Calu3 (cell line): ENCODE results near the gene OR52E6. TPM values are rescaled to one million over a fixed set of nuclear protein-coding genes. Genes with fewer than 3 reads are reported as not detected.

Experiments used
- BruUV-seq: library from RNA; stranded (reverse); fragments of 400-500 nt; replicated peaks from 2 replicates; lab custom pipeline; 2021; lab: Mats Ljungman, UMichigan
- CTCF ChIA-PET: fragments of 300-600 bp; sonication (Branson Sonifier 250); formaldehyde crosslinking; loops from one replicate; lab custom pipeline; 2022; ENCODE audit warnings: antibody characterized with exemption; lab: Charles Lee
- DNase-seq: peaks from one replicate; pipeline ENCODE4 v3.0.0; 2022
- H3K27ac Mint-ChIP-seq: one replicate; pipeline ENCODE4 v1.8.0; 2022; ENCODE audit warnings: mixed read lengths; ENCODE audit not compliant: unreplicated experiment
- H3K27me3 Mint-ChIP-seq: one replicate; pipeline ENCODE4 v1.8.0; 2022; ENCODE audit warnings: mixed read lengths; ENCODE audit not compliant: unreplicated experiment
- H3K36me3 Mint-ChIP-seq: one replicate; pipeline ENCODE4 v1.8.0; 2022; ENCODE audit warnings: mild to moderate bottlenecking, moderate library complexity, mixed read lengths; ENCODE audit not compliant: insufficient read depth, unreplicated experiment
- H3K4me1 Mint-ChIP-seq: one replicate; pipeline ENCODE4 v1.8.0; 2022; ENCODE audit warnings: mild to moderate bottlenecking, low read depth, mixed read lengths; ENCODE audit not compliant: unreplicated experiment
- H3K4me3 Mint-ChIP-seq: one replicate; pipeline ENCODE4 v1.8.0; 2022; ENCODE audit warnings: mild to moderate bottlenecking, low read depth, moderate library complexity, mixed read lengths; ENCODE audit not compliant: unreplicated experiment
- H3K9me3 Mint-ChIP-seq: one replicate; pipeline ENCODE4 v1.8.0; 2022; ENCODE audit warnings: low read depth, mixed read lengths; ENCODE audit not compliant: unreplicated experiment
- intact Hi-C: fragments of 100-400 bp; cut with micrococcal nuclease; formaldehyde crosslinking; loops from one replicate; pipeline ENCODE4 v1.10.0; 2022; ENCODE audit not compliant: unreplicated experiment
- total RNA-seq: library from RNA; stranded (reverse); gene quantifications from 2 replicates; pipeline ENCODE4 v1.2.3, GENCODE V29; 2022
- TF ChIP-seq, protein P1 (sequence below): fragments of 200-600 bp; IDR thresholded peaks from one replicate; pipeline ENCODE4 v1.8.0; 2022; ENCODE audit warnings: antibody characterized with exemption; ENCODE audit not compliant: unreplicated experiment

The OR52E6 gene
- total RNA-seq, 1 experiment from 2014 or later = not detected

GRCh38 chr11:5837695-5838094 lies 4.0 kb downstream of the OR52E6 start:
- CTCF ChIA-PET = no interaction called here
- no peaks in the 10 kb centered on the region for H3K36me3 Mint-ChIP-seq
- H3K9me3 Mint-ChIP-seq = peaks cover 4% of the 10 kb centered on the region
- intact Hi-C loops = no loop called here
- no peak for DNase-seq
- H3K4me1 Mint-ChIP-seq = no peaks in the 10 kb centered on the region
- BruUV-seq = no TSS peak
- TF ChIP-seq, protein P1, sequence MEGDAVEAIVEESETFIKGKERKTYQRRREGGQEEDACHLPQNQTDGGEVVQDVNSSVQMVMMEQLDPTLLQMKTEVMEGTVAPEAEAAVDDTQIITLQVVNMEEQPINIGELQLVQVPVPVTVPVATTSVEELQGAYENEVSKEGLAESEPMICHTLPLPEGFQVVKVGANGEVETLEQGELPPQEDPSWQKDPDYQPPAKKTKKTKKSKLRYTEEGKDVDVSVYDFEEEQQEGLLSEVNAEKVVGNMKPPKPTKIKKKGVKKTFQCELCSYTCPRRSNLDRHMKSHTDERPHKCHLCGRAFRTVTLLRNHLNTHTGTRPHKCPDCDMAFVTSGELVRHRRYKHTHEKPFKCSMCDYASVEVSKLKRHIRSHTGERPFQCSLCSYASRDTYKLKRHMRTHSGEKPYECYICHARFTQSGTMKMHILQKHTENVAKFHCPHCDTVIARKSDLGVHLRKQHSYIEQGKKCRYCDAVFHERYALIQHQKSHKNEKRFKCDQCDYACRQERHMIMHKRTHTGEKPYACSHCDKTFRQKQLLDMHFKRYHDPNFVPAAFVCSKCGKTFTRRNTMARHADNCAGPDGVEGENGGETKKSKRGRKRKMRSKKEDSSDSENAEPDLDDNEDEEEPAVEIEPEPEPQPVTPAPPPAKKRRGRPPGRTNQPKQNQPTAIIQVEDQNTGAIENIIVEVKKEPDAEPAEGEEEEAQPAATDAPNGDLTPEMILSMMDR = no peak
- H3K27ac Mint-ChIP-seq = no peak overlapping the region
- no peaks in the 10 kb centered on the region for H3K27me3 Mint-ChIP-seq
- no peak overlapping the region for H3K4me3 Mint-ChIP-seq

DNA sequence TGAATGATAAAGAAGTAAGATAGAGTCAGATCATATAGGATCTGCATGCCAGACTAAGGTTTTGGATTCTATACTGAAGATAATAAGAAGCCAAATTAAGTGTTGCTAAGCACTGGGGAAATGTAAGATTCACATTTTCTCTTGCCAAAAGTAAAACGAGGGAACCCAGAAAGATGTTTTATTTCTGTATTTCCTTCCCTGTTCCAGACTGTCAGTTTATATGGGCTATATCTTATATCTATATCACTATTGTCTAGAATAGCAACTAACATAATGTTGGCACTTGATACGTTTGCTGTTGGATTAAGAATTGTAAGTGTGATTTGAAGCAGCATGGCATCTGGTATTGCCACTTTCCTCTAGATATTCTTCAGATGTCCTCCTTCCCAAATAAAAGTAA lies 8.3 kb downstream of the OR52E6 start:
- no peak overlapping the region for H3K27ac Mint-ChIP-seq
- no TSS peak for BruUV-seq
- TF ChIP-seq, protein P1 = no peak
- CTCF ChIA-PET = no interaction called here
- no peak for DNase-seq
- no peaks in the 10 kb centered on the region for H3K36me3 Mint-ChIP-seq
- no peak overlapping the region for H3K4me3 Mint-ChIP-seq
- no peaks in the 10 kb centered on the region for H3K27me3 Mint-ChIP-seq
- intact Hi-C loops = no loop called here
- no peaks in the 10 kb centered on the region for H3K4me1 Mint-ChIP-seq
- H3K9me3 Mint-ChIP-seq = no peaks in the 10 kb centered on the region

DNA sequence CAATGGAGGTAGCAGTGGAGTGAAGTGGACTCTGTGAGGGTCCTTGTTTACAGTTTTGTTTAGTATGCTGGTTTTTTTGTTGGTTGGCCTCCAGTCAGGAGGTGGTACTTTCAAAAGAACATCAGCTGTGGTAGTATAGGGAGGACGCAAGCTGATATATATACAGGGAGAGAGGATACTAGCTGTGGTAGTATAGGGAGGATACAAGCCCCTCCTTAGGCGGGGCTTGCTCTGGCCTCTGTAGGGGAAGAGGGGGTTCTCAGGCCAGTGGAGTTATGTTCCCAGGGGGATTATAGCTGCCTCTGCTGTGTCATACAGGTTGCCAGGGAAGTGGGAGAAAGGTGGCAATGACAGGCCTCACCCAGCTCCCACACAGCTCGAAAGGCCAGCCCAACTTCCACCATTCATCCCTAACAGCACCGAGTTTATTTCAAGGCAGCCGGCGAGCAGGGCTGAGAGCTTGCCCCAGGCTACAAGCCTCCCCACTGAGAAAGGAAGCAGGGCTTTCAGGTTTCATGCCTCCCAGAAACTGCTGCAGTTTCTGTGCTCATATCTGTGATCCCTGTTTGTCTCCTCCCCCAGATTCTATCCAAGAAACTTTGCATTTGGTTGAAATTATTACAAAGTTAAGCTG lies 10.4 kb downstream of the OR52E6 start:
- Mint-ChIP-seq H3K9me3 (no peaks in the 10 kb centered on the region), H3K4me1 (no peaks in the 10 kb centered on the region), H3K36me3 (no peaks in the 10 kb centered on the region), H3K27me3 (no peaks in the 10 kb centered on the region), H3K4me3 (no peak overlapping the region), H3K27ac (no peak overlapping the region)
- no TSS peak for BruUV-seq
- CTCF ChIA-PET = no interaction called here
- TF ChIP-seq, protein P1 = no peak
- DNase-seq = no peak
- intact Hi-C loops = no loop called here

GRCh38 chr11:5818245-5818886 lies 23.3 kb downstream of the OR52E6 start:
- TF ChIP-seq, protein P1 = no peak
- intact Hi-C loops = no loop called here
- BruUV-seq = no TSS peak
- CTCF ChIA-PET = interaction anchor here (1.4 kb wide), 1 partner anchor 9 kb away, joined by 6 read pairs; the partner anchor contains the start of gene OR52N2
- H3K4me1 Mint-ChIP-seq = no peaks in the 10 kb centered on the region
- H3K4me3 Mint-ChIP-seq = no peak overlapping the region
- no peaks in the 10 kb centered on the region for H3K36me3 Mint-ChIP-seq
- H3K9me3 Mint-ChIP-seq = no peaks in the 10 kb centered on the region
- no peaks in the 10 kb centered on the region for H3K27me3 Mint-ChIP-seq
- no peak for DNase-seq
- no peak overlapping the region for H3K27ac Mint-ChIP-seq
